ENCODE results near the gene RPL32. TPM values are rescaled to one million over a fixed set of nuclear protein-coding genes. Genes with fewer than 3 reads are reported as not detected.

RPL32 gene
- polyA plus RNA-seq, 6 donors from 2014 or later = 1,322 to 3,271 (median 2,987) TPM

DNA sequence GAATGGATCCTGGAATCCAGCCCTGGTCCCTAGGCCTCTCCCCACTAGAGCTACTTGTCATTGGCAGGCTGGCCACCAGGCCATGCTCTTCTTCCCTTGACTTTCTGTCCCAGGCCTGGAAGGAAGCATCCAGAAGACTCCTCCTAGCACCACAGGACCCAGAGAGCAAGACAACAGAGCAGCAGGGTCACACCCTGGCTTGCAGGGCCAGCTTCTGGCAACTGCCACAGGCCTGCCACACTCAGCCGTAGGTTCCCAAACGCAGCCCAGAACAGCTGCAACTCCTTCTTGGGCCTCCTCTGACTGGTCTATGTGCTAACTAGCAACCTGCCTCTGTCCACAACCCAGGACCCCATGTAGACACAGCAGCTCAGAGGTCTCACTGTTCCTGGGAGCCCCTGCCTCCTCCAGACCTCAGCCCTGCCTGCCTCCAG lies 36.8 kb upstream of the RPL32 start:
- Mint-ChIP-seq H3K4me3 (no peak overlapping the region), H3K27me3 (peaks cover 0 to 21% (median 21%) of the 10 kb centered on the region in 3 donors), H3K27ac (no peak overlapping the region), H3K4me1 (peaks cover 11 to 18% (median 12%) of the 10 kb centered on the region in 3 donors), H3K36me3 (no peaks in the 10 kb centered on the region), H3K9me3 (peaks cover 0 to 6% (median 0%) of the 10 kb centered on the region in 7 donors)
- ATAC-seq (ENCODE audit: low read depth in 2 of 2) (no peak), DNase-seq (no peak)

DNA sequence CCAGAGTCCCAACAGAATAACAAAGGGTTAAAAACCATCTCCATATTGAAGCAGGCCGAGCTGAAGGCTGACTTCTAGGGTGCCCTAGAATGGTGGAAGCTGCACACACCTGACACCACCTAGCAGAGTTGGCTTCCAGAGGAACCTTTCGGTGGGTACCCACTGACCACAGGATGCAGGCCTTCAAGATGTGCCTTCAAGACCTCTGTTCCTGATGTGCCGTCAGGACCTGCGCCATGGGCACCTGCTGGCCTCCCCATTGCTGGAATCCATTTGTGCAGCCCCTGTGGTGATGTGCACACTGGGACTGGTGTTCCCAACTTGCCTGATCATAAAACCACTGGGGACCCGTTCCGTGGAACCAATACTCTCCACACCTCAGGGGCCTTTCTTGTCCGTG lies 35.7 kb upstream of the RPL32 start:
- DNase-seq (no peak), ATAC-seq (ENCODE audit: low read depth in 2 of 2) (no peak)
- peaks cover 4 to 22% (median 21%) of the 10 kb centered on the region in 3 donors for H3K27me3 Mint-ChIP-seq
- no peak overlapping the region for H3K27ac Mint-ChIP-seq
- no peak overlapping the region for H3K4me3 Mint-ChIP-seq
- peaks cover 8 to 14% (median 9%) of the 10 kb centered on the region in 3 donors for H3K4me1 Mint-ChIP-seq
- peaks cover 0 to 5% (median 0%) of the 10 kb centered on the region in 7 donors for H3K9me3 Mint-ChIP-seq
- no peaks in the 10 kb centered on the region for H3K36me3 Mint-ChIP-seq

DNA sequence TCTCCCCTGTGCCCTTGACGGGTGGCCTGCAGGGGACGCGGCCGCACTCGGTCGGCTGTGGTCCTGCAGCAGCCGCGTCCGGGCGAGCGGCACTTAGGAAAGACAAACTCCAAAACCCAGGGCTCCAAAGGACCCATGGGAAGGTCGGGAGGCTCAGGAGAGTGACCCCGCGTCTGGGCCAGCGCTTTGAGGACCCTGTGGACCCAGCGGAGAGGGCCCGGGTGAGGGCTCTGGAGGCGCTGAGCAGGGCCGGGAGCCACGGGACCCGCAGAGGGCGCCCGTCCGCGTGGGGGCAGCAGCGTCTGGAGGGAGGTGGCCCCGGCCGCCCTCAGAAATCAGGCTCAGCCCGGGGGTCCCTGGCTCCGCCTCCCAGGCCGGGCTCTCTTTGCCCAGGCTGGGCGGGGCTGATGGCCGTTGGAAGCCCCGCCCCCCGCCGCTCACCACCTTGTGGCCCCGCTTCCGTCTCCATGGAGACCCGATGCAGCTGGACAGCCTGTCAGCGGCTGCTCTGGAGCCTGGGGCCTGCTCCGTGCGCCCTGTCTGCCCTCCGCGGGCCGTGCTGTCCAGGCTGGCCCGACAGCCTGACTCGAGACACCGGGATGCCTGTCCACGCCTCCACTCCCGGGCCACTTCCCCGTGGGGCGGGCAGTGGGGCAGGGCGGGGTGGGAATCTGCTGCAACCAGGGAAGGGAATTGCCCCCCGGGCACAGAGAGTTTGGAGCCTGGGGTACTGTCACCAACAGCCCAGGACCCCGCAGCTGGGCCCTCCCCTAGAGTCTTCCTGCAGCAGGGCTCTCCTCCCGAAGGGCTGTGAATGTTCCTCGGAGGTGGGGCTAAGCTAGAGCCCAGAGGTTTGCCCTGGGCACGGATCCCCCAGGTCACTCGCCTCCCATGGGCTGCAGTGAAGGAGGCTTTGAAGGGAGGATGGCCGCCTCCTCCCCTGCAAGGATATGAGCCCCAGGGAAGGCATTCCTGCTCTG lies 34.8 kb upstream of the RPL32 start:
- Mint-ChIP-seq H3K4me3 (peak overlapping the region in 4 of 8 donors; percentile 12 to 44 (median 28)), H3K9me3 (peaks cover 0 to 1% (median 0%) of the 10 kb centered on the region in 7 donors), H3K27ac (no peak overlapping the region), H3K36me3 (no peaks in the 10 kb centered on the region), H3K4me1 (peaks cover 0 to 8% (median 6%) of the 10 kb centered on the region in 3 donors), H3K27me3 (peaks cover 4 to 31% (median 21%) of the 10 kb centered on the region in 3 donors)
- DNase-seq (no peak), ATAC-seq (ENCODE audit: low read depth in 2 of 2) (peak; percentile 57 to 71)

DNA sequence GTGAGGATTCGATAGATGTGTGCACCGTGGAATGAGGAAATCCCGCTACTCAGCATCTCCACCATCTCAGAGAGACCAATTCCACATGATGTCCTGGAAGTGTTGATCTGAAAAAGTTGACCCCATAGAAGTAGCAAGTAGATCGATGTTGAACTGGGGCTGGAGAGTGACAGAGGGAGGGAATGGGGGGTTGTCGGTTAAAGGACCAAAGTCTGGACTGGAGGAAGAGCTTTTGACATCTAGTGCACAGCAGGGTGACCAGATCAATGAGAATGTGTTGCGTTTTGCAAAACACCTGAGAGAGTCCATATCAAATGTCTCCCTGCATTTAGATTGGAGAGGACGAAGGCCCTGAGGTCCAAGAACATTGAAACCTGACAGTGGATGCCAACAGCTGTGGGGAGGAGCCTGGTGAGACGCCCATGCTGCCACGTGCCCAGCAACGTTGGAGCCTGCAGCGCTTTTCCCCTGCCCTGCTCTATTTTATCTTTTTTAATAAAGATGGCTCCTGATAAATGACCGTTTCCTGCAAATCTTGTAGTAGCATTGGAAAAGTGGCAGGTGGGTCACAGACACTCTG lies 30.1 kb upstream of the RPL32 start:
- Mint-ChIP-seq H3K27me3 (peaks cover 14 to 47% (median 21%) of the 10 kb centered on the region in 3 donors), H3K9me3 (no peaks in the 10 kb centered on the region), H3K4me1 (peaks cover 17 to 22% (median 21%) of the 10 kb centered on the region in 3 donors), H3K36me3 (no peaks in the 10 kb centered on the region), H3K27ac (no peak overlapping the region), H3K4me3 (no peak overlapping the region)
- DNase-seq (no peak), ATAC-seq (ENCODE audit: low read depth in 2 of 2) (no peak)

DNA sequence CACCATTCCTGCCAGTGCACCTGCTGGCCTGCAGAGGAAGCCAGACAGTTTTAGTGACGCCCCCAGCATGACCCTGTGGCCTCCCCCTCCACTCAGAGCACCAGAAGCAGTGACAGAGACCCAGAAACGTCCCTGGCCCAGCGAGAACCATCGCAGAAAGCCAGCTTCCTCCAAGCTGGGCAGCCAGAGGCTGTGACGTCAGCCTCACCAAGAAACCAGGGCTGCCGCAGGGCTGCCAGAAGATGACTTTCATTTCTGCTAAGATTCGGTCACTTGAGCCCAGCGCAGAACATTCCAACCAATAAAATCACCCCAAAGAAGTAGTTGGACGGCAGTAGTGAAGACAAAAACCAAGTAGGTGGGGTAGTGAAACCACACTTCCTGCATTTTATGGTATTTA lies 29.6 kb upstream of the RPL32 start:
- ATAC-seq (ENCODE audit: low read depth in 2 of 2) (peak; percentile 63 to 71), DNase-seq (peak; percentile 36)
- Mint-ChIP-seq H3K27ac (peak overlapping the region in 3 of 6 donors; percentile 69 to 93 (median 91)), H3K9me3 (peaks cover 0 to 2% (median 0%) of the 10 kb centered on the region in 7 donors), H3K27me3 (peaks cover 14 to 52% (median 27%) of the 10 kb centered on the region in 3 donors), H3K4me1 (peaks cover 17 to 22% (median 21%) of the 10 kb centered on the region in 3 donors), H3K4me3 (peak overlapping the region in 6 of 8 donors; percentile 18 to 74 (median 37)), H3K36me3 (no peaks in the 10 kb centered on the region)

DNA sequence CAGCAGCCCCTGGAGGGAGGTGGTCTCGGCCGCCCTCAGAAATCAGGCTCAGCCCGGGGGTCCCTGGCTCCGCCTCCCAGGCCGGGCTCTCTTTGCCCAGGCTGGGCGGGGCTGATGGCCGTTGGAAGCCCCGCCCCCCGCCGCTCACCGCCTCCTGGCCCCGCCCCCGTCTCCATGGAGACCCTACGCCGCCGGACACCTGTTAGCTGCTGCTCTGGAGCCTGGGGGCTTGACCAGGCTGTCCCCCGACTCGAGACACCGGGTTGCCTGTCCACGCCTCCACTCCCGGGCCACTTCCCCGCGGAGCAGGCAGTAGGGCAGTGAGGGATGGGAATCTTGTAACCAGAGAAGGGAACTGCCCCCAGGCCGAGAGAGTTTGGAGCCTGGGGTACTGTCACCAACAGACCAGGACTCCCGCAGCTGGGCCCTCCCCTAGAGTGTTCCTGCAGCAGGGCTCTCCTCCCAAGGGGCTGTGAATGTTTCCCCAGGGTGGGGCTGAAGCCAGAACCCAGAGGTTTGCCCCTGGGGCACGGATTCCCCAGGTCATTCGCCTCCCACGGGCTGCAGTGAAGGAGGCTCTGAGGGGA lies 27.8 kb upstream of the RPL32 start:
- peak overlapping the region in 1 of 6 donors; percentile 56 for H3K27ac Mint-ChIP-seq
- DNase-seq = peak; percentile 27
- peaks cover 14 to 47% (median 23%) of the 10 kb centered on the region in 3 donors for H3K27me3 Mint-ChIP-seq
- peak overlapping the region; percentile 56 to 83 (median 68) for H3K4me3 Mint-ChIP-seq
- H3K36me3 Mint-ChIP-seq = peaks cover 0 to 11% of the 10 kb centered on the region in 2 donors
- peaks cover 2 to 13% (median 7%) of the 10 kb centered on the region in 7 donors for H3K9me3 Mint-ChIP-seq
- peak; percentile 25 to 32 for ATAC-seq (ENCODE audit: low read depth in 2 of 2)
- peaks cover 11 to 21% (median 18%) of the 10 kb centered on the region in 3 donors for H3K4me1 Mint-ChIP-seq

DNA sequence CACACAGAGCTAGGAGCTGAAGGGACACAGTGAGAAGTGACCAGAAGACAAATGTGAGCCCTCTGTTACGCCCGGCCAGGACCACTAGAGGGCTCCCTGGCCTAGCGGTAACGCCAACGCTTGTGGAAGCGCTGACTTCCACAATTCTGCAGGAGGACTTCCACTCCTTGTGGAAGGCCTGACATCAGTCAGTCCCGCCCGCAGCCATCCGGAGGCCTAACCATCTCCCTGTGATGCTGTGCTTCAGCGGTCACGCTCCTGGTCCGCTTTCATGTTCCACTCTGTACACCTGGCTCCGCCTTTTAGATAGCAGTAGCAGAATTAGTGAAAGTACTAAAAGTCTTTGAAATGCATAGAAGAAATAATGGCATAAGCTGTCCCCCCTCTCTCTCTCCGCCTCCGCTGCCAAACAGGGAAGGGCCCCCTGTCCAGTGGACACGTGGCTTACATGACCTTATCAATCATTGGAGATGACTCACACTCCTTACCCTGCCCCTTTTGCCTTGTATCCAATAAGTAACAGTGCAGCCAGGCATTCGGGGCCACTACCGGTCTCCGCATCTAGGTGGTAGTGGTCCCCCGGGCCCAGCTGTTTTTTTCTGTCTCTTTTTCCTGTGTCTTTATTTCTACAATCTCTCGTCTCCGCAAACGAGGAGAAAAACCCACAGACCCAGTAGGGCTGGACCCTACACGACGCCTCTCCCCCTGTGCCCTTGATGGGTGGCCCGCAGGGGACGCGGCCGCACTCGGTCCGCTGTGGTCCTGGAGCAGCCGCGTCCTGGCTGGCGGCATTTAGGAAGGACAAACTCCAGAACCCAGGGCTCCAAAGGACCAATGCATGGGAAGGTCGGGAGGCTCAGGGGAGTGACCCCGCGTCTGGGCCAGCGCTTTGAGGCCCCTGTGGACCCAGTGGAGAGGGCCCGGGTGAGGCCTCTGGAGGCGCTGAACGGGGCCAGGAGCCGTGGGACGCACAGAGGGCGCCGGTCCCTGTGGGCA lies 27.0 kb upstream of the RPL32 start:
- DNase-seq (peak; percentile 63), ATAC-seq (ENCODE audit: low read depth in 2 of 2) (peak; percentile 54 to 67)
- Mint-ChIP-seq H3K4me1 (peaks cover 11 to 21% (median 18%) of the 10 kb centered on the region in 3 donors), H3K27ac (peak overlapping the region in 2 of 6 donors; percentile 13 to 46), H3K36me3 (peaks cover 0 to 11% of the 10 kb centered on the region in 2 donors), H3K4me3 (peak overlapping the region; percentile 71 to 94 (median 86)), H3K9me3 (peaks cover 2 to 16% (median 7%) of the 10 kb centered on the region in 7 donors), H3K27me3 (peaks cover 14 to 47% (median 18%) of the 10 kb centered on the region in 3 donors)

DNA sequence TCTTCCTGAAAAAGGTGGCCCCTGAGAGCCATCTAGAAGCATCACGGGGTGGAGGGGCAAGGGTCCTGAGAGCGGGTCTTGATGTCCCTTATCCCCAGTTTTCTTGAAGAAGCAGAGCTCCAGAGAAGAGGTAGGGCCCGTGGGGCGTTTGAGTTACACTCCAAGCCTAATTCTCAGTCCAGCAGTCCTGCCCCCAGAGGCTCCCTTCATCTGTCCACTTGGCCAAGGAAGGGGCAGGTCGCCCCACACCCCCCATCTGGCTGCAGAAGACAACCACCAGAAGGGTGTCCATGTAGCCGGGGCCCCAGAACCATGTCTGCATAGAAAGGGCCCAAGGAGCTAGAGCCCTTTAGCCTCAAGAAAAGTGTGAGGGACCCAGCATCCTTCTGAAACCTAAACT lies 25.5 kb upstream of the RPL32 start:
- H3K36me3 Mint-ChIP-seq = peaks cover 0 to 11% of the 10 kb centered on the region in 2 donors
- DNase-seq = no peak
- no peak for ATAC-seq (ENCODE audit: low read depth in 2 of 2)
- H3K4me3 Mint-ChIP-seq = no peak overlapping the region
- H3K4me1 Mint-ChIP-seq = peaks cover 11 to 21% (median 18%) of the 10 kb centered on the region in 3 donors
- peaks cover 10 to 44% (median 18%) of the 10 kb centered on the region in 3 donors for H3K27me3 Mint-ChIP-seq
- H3K9me3 Mint-ChIP-seq = peaks cover 2 to 16% (median 7%) of the 10 kb centered on the region in 7 donors
- H3K27ac Mint-ChIP-seq = no peak overlapping the region

DNA sequence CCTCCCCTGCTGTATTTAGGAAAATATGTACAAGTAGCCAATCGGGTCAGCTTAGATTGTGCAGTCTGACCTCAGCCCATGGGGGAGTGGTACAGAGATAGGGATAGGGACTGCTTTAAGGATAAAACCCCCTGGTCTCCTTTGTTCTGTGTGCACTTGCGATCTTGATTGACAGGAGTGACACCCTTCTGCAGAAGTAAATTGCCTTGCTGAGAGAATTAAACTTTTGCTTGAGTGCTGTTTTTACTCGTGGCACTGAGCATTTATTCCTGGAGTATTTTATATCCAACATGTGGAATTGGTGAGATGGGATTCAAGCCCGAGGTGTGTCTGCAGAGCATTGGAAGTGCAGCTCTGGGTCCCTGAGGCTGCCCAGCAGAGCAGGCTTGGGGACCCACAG lies 23.9 kb upstream of the RPL32 start:
- H3K4me1 Mint-ChIP-seq = peaks cover 9 to 16% (median 11%) of the 10 kb centered on the region in 3 donors
- H3K4me3 Mint-ChIP-seq = no peak overlapping the region
- H3K9me3 Mint-ChIP-seq = peaks cover 2 to 16% (median 7%) of the 10 kb centered on the region in 7 donors

DNA sequence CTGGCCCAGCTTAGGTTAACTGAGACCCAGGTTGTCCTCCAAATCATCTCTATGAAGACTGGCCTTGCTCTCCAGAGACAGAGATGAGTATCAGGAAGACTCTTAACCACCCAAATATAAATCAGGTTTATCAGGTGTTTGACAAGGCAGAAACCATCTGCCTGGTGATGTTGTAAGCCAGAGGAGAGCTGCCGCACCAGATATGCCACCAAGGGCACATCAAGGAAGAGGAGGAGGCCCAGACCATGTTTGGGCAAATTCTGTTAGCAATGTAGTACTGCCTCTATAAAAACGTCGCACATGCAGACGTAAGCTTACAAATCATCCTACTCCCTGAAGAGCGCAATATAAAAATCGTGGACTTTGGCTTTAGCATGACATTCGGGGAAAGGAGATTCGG lies 21.0 kb upstream of the RPL32 start:
- Mint-ChIP-seq H3K27me3 (peaks cover 12 to 48% (median 30%) of the 10 kb centered on the region in 3 donors), H3K36me3 (peaks cover 0 to 11% of the 10 kb centered on the region in 2 donors), H3K27ac (no peak overlapping the region)

More for the DNA sequence above, 23.9 kb upstream of the RPL32 start:
- Mint-ChIP-seq H3K36me3 (peaks cover 0 to 11% of the 10 kb centered on the region in 2 donors), H3K27ac (no peak overlapping the region), H3K27me3 (peaks cover 10 to 42% (median 30%) of the 10 kb centered on the region in 3 donors)
- DNase-seq (no peak), ATAC-seq (ENCODE audit: low read depth in 2 of 2) (no peak)

DNA sequence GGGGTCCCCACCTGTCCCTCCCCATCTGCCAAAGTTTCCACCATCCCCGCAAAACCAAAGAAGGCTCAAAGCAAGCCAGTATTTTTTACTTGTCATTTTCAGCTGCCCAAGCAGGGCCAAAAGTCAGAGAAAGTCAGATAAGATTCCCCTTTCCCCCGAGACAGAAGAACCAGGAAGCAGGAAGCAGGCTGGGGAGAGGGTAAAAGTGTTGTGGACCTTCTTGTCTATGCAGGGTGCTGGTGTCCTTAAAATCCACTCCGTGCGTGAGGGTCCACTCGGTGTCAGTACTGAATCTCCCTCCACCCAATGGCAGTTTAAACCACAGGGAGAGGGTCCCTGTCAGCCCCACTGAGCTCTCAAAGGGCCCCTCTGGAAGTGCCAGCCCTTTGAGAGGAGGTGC lies 20.2 kb upstream of the RPL32 start:
- Mint-ChIP-seq H3K4me3 (no peak overlapping the region), H3K27ac (no peak overlapping the region), H3K36me3 (peaks cover 0 to 11% of the 10 kb centered on the region in 2 donors), H3K9me3 (peaks cover 2 to 16% (median 7%) of the 10 kb centered on the region in 7 donors), H3K27me3 (peaks cover 9 to 44% (median 30%) of the 10 kb centered on the region in 3 donors), H3K4me1 (no peaks in the 10 kb centered on the region)
- DNase-seq (no peak), ATAC-seq (ENCODE audit: low read depth in 2 of 2) (no peak)

More for the DNA sequence above, 21.0 kb upstream of the RPL32 start:
- Mint-ChIP-seq H3K4me1 (no peaks in the 10 kb centered on the region), H3K9me3 (peaks cover 2 to 16% (median 7%) of the 10 kb centered on the region in 7 donors), H3K4me3 (no peak overlapping the region)
- ATAC-seq (ENCODE audit: low read depth in 2 of 2) = no peak
- no peak for DNase-seq

DNA sequence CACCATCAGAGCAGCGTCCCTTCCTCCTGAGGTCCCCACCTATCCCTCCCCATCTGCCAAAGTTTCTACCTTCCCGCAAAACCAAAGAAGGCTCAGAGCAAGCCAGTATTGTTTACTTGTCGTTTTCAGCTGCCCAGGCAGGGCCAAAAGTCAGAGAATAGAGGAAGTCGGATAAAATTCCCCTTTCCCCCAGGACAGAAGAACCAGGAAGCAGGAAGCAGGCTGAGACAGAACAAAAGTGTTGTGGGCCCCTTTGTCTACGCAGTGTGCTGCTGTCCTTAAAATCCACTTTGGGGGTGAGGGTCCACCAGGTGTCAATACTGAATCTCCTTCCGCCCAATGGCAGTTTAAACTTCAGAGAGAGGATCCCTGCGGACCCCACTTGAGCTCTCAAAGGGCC lies 18.5 kb upstream of the RPL32 start:
- DNase-seq = no peak
- no peaks in the 10 kb centered on the region for H3K4me1 Mint-ChIP-seq
- H3K36me3 Mint-ChIP-seq = peaks cover 0 to 4% of the 10 kb centered on the region in 2 donors
- no peak overlapping the region for H3K27ac Mint-ChIP-seq
- peaks cover 15 to 45% (median 23%) of the 10 kb centered on the region in 3 donors for H3K27me3 Mint-ChIP-seq
- no peak for ATAC-seq (ENCODE audit: low read depth in 2 of 2)
- H3K9me3 Mint-ChIP-seq = peaks cover 0 to 6% (median under 1%) of the 10 kb centered on the region in 7 donors
- no peak overlapping the region for H3K4me3 Mint-ChIP-seq

Data from naive B cell (primary cell).